ENCODE data around the gene RPL22.

Gene RPL22

DNA sequence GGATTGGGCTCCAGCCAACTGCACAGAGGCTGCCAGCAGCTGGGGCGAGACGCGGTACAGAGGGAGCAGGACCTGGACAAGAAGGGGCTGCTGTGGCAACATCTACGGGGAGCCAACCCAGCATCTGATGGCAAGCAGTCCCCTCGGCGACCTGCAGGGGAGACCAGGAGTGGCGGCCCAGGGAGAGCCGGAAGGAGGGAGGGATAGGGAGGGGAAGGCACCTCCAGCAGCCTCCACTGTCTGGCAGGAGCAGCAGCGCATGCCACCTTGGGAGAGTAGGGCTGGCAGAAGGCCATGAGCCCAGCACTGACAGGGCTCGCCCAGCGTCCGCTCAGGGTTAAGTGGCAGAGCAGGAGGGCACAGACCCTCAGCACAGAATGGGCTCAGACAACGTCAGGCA, 36.6 kb downstream of the RPL22 start:
- in situ Hi-C loops (cut with MboI; ENCODE audit: low pct_unique_long_range_greater_than_20kb, low sequenced_read_pairs, unreplicated experiment), result no loop called here
- no peak for DNase-seq (ENCODE audit: low spot score)
- TF ChIP-seq, protein P1, sequence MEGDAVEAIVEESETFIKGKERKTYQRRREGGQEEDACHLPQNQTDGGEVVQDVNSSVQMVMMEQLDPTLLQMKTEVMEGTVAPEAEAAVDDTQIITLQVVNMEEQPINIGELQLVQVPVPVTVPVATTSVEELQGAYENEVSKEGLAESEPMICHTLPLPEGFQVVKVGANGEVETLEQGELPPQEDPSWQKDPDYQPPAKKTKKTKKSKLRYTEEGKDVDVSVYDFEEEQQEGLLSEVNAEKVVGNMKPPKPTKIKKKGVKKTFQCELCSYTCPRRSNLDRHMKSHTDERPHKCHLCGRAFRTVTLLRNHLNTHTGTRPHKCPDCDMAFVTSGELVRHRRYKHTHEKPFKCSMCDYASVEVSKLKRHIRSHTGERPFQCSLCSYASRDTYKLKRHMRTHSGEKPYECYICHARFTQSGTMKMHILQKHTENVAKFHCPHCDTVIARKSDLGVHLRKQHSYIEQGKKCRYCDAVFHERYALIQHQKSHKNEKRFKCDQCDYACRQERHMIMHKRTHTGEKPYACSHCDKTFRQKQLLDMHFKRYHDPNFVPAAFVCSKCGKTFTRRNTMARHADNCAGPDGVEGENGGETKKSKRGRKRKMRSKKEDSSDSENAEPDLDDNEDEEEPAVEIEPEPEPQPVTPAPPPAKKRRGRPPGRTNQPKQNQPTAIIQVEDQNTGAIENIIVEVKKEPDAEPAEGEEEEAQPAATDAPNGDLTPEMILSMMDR (IDR thresholded peaks at IDR 0.05; ENCODE audit: extremely low read depth, insufficient read depth, missing control alignments), result no peak

DNA sequence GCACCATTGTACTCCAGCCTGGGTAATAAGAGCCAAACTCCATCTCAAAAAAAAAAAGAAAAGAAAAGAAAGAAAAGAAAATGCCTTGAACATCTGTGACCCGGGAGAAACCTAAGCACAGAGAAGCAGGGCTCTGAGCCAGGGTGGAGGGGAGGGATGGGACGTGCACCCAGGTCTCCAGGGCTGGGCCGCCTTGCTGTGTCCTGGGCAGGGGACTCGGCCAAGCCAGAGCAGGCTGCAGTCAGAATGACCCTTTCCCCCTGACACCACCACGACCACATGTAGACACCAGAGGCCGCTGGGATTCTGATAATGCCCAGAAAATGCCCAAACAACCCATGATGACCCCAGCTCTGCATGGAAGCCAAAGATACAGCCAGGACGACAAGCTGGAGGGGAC, 37.1 kb downstream of the RPL22 start:
- no peak for DNase-seq (ENCODE audit: low spot score)
- in situ Hi-C loops (cut with MboI; ENCODE audit: low pct_unique_long_range_greater_than_20kb, low sequenced_read_pairs, unreplicated experiment), result no loop called here

GRCh38 chr1:6158181-6158580, 41.2 kb downstream of the RPL22 start:
- in situ Hi-C loops (cut with MboI; ENCODE audit: low pct_unique_long_range_greater_than_20kb, low sequenced_read_pairs, unreplicated experiment), result no loop called here
- TF ChIP-seq, protein P1 (IDR thresholded peaks at IDR 0.05; ENCODE audit: extremely low read depth, insufficient read depth, missing control alignments), result no peak
- DNase-seq (ENCODE audit: low spot score), result no peak

More for the DNA sequence above, 37.1 kb downstream of the RPL22 start:
- TF ChIP-seq, protein P1 (IDR thresholded peaks at IDR 0.05; ENCODE audit: extremely low read depth, insufficient read depth, missing control alignments), result no peak

- TF ChIP-seq, protein P1 (IDR thresholded peaks at IDR 0.05; ENCODE audit: extremely low read depth, insufficient read depth, missing control alignments), result no peak
- DNase-seq (ENCODE audit: low spot score), result no peak
- in situ Hi-C loops (cut with MboI; ENCODE audit: low pct_unique_long_range_greater_than_20kb, low sequenced_read_pairs, unreplicated experiment), result no loop called here
Observed at GRCh38 chr1:6157528-6158174, 41.7 kb downstream of the RPL22 start.

- in situ Hi-C loops (cut with MboI; ENCODE audit: low pct_unique_long_range_greater_than_20kb, low sequenced_read_pairs, unreplicated experiment), result no loop called here
- DNase-seq (ENCODE audit: low spot score), result no peak
- TF ChIP-seq, protein P1 (IDR thresholded peaks at IDR 0.05; ENCODE audit: extremely low read depth, insufficient read depth, missing control alignments), result no peak
Observed at GRCh38 chr1:6157132-6157527, 42.3 kb downstream of the RPL22 start.

DNA sequence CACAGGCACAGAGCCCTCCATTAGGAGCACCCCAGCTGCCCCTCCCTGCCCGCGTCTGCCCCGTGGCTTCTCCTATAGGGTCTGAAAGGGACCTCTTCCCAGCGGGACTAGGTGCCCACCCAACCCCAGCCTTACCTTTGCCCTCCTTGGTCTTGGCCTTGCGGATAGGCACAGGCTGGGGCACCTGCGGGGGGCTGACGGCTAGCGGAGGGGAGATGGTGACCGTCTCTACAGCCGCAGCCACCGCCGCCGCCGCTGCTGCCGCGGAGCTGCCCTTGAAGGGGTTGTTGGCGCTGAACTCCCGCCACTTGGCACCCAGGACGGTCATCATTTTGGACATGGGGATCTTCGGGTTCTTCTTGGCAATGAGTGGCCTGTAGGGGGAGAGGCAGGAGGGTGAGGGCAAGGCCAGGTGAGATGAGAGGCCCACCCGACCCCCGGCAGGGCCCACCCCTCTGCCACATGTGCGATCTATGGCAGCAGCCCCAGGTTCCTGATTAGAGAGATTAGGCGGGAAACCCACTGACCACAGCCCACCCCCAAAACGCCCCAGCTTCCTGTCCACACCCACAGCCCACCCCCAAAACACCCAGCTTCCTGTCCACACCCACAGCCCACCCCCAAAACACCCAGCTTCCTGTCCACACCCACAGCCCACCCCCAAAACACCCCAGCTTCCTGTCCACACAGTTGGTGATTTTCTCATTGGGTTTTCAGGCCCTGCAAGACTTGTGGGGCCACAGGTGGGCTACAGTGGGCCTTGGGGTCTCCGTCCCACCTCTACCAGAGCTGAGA, 44.7 kb downstream of the RPL22 start:
- DNase-seq (ENCODE audit: low spot score), result no peak
- in situ Hi-C loops (cut with MboI; ENCODE audit: low pct_unique_long_range_greater_than_20kb, low sequenced_read_pairs, unreplicated experiment), result no loop called here
- TF ChIP-seq, protein P1 (IDR thresholded peaks at IDR 0.05; ENCODE audit: extremely low read depth, insufficient read depth, missing control alignments), result no peak

Data from GM13977 (cell line).